Stimulated activated CD4-positive, alpha-beta T cell treated with anti-CD3 and anti-CD28 coated beads, TNF-alpha, amount 100 ng/mL, for 4 hours (primary cell): ENCODE data around the gene KCTD2.

Source experiments
- DNase-seq, 3 experiments: peaks; one replicate each; pipeline ENCODE4 v3.0.0-alpha.2; 2020; ENCODE audit warnings: low read depth in 3 of 3

Gene KCTD2

DNA sequence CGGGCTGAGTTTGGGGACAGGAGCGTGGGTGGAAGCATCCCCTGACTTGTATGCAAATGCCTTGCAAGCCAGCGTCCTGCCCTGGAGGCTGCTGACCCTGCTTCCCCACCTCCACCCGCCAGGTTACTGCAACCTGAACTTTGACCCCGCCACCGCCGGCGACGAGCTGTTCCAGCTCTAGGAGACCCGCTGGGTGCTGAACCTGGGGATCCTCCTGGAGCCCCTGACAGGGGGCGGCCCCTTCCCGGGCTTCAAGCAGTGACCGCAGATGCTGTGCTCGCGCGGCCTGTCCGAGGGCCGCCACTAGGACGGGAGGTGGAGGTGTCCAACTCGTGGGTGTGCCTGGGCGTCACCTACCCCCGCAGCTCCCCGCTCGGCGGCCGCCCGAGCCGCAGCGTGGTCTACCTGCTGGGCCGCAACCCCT, 30.1 kb downstream of the KCTD2 start:
- DNase-seq = no peak

DNA sequence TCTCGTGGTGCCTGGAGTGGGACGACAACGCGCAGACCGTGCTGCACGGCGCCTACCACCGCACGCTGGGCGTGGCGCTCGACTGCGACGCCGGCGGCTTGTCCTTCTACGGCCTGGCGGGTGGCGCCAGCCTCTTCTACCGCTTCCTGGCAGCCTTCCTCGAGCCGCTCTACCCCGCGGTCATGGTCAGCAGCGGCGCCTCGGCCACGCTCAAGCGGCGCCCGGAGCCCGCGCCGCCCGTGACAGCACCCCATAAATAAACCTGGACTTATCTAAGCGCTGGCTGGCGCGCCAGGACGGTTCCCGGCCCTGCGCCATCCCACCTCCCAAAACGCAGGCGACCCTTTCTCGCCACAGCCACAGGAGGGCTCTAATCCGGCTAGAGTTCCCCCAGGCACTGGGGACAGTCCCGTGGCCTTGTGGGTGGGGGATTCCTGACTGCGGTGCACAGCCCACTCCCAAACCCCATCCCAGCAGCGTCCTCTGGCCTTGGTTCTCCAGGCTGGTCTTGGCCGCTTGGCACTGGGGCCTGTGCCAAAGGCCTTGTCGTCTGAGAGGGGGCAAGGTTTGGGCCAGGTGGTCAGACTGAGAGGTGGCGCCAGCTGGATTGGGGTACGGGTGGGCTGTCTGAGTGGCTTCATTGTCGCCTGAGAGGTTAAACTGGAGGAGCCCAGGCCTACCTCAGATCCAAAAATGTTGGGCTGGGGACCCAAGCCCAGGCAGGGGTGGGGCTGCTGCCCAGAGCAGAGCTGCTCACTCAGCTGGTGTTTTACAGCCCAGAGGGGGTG, 30.7 kb downstream of the KCTD2 start:
- DNase-seq = peak in 1 of 3 experiments; percentile 29

DNA sequence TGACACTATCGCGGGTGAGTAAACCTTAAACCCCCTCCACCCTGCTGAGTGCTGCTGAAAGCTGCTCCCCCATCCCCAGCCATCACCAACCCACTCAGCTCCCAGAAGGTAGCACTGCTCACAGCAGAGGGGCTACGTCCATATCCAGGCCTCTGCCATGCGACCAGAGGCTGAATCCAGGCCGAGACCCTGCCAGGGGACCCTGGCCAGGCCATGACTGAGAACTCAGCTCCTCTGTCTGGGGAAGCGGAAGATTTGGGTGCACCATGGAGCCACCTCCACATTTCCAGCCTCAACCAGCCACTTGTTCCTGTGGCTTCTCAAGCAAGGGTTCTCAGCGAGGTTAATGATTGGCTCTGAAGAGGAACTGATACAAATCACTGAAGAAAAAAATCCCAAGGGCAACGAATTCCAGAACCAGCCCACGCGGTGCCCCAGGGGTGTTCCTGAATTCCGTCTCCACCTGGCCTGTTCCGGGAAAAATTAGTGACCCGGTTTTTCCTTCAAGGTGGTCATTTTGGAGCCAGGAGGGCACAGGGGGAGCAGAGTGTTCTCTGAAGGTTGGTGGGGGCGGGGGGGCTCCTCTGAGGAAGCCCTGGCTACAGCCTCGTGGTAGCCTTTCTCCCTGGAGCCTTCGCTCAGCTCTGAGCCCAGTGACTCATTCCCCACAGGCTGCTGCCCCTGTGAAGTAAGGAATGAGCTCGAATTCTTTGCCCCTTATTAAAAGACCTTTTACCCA, 31.4 kb downstream of the KCTD2 start:
- DNase-seq = no peak

DNA sequence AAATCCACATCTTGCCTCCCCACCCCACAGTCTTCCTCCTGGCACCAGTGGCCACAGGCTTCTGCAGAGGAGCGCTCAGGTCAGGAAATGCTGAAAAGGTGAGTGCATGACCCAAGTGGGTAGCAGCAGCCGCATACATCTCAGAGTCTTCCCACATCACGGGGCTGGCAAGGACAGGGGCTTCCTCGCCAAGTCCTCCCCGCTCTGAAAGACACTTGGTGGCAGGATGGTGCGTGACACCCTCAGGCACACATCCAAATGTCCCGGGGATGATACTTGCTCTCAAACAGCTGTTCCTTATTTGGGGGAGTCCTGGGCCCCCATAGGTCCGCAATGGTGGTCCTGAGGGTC, 32.0 kb downstream of the KCTD2 start:
- no peak for DNase-seq

DNA sequence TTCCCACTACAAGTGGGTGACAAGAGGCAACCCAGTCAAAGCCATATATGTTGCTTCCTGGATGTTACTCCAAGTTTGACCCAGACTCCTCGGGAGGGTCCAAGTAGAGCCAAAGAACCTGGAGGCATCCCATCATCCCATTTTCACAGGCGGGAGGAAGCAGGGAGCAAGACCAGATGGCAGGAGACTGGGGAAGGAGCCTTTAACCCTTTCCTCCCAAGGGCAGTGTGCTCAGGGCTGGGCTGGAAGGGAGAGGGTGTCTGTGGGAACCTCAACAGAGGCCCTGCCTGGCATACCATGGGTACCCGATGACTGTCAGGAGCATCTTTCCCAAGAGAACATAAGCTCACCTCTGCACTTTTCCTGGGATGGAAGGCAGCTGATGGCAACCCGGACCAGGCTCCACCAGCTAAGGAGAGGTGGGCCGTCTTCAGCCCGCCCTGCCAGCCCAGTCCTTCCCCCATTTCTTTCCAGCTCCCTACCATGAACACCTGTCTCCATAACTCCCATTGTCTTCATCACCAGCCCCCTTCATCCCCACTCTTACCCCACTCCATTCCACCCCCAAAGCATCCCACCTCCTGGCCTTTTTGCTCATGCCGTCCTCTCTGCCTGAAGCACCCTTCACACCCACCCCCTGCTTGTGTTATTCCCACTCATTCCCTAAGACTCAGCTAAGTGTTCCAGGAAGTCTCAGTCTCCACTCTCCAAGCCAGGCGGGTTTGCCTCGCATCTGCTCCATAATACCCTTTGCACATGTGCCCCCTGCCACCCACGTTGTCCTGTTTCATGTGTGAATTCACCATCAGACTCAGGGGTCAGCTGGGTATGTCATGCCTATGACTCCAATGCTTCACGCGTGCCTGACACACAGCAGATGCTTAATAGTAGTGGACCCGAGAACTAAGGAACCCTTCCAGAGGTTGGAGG, 34.9 kb downstream of the KCTD2 start:
- no peak for DNase-seq

DNA sequence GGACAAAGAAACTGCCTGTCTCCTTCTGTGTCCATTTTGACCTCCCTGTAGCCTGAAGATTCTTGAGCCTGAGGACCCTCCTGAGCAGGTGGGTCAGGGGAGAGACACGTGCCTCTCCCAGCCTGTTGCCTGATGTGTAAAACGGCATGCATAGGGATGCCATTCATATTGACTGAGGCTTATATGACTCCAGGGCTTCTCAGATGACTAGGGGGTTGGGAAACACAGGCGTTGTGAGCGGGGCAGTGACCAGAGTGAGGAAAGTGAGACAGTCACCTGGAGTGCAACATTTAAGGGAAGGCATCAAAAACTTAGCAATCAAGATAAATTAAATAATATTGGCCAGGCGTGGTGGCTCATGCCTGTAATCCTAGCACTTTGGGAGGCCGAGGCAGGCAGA, 35.7 kb downstream of the KCTD2 start:
- no peak for DNase-seq

DNA sequence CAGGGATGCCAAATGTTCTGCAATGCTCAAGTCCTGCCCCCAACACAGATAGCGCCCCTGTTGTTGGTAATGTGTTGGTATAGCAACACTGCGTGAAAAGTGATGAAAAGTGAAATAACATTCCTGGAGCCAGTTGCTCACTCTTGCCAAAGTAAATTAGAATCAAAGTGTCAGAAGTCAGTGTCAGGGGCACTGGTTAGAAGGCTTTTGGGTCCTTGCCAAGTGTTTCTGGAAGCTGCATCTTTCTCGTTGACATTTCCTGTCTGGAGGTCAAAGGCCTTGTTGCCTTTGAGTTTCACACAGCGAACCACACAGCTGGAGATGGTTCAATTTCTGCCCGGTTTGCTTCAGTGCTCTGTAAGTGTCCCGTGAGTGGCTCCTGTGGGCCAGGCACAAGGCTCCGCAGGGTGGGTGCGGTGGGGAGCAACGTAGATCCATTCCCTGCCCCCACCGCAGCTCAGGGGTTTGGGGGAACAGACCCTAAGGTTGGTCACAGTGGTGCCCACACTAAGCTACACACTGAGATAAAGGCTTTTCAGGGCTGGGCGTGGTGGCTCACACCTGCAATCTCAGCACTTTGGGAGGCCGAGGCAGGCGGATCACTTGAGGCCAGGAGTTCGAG, 37.1 kb downstream of the KCTD2 start:
- no peak for DNase-seq

DNA sequence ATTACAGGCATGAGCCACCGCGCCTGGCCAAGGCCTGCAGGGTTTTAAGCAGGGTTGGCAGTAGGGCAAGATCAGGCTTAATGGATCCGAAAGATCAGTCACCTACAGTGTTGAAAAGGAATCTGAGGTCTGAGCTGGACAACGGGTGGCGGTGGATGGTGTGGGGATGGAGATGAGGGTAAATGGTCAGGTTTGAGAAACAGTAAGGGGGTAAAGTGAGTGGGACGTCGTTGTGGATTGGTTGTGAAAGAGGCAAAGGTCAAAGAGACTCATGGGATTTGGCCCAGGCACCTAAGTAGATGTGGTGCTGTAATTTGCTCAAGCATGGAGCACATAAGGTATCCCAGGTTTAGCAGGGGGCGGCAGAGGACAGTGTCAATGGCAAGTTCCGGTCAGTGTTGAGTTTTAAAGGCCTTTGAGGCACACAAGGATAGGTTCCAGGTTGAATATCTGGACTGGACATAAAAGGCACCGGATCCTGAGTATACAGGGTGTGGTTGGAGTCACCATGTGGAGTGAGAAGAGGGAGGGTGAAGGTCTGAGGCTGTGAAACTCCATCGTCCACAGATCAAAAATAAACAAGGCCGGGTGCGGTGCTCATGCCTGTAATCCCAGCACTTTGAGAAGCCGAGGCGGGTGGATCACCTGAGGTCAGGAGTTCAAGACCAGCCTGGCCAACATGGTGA, 39.6 kb downstream of the KCTD2 start:
- DNase-seq = no peak

DNA sequence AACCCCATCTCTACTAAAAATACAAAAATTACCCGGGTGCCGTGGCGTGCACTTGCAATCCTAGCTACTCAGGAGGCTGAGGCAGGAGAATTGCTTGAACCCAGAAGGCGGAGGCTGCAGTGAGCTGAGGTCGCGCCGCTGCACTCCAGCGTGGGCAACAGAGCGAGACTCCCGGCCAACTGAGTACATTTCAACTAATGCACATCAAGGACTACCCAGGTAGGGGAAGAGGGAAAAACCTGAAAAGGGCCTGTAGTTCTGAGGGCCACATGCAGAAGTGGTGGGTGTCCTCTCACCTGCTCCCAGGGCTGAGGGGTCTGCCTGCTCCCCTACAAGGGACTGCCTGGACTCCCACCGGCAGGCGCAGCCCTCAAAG, 40.1 kb downstream of the KCTD2 start:
- DNase-seq = no peak

DNA sequence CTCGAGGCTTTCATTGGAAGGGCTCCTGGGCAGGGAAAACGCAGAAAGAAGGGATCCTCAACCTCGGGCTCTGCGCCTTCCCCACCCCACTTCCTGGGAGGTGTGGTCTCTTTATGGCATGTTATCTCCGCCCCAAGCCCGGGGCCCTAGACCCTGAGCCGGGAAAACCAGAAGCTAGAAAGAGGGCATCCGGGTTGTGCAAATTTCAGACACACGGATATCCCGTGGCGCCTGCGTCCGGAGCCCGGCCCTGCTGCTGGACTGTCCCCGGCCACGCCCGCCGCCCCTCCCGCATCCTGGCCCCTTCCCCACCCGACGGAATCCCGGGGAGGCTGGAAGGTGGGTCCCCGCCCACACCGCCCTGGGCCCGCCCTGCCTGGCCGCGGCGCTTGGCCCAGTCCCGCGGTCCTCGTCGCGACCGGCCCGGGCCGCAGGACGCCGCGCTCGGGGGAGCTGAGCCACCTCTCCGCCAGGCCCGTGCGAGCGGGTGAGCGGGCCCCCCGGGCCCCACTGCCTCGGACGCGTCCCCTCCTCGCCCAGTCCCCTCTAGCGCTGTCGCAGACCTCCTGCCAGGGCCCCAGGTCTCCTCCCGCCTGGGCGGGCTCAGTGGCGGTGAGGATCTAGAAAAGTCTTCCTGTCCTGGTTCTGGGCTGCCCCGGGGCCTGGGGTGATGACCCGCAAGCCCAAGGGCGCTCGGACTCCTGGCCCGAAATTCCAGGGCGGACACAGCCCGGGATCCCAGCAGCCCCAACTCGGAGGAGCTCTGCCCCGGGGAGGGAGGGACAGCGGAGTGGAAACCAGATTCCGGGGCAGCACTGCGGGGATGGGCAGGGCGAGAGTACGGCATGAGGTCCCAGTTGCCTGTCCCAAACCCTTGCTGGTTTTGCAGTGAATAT, 40.8 kb downstream of the KCTD2 start, which contains the start of gene SLC16A5:
TSS of gene SLC16A5 (plus strand) at position 397 of the 896 bp plus-strand sequence. CDS start 5,683 bp downstream, outside the sequence.
- no peak for DNase-seq

DNA sequence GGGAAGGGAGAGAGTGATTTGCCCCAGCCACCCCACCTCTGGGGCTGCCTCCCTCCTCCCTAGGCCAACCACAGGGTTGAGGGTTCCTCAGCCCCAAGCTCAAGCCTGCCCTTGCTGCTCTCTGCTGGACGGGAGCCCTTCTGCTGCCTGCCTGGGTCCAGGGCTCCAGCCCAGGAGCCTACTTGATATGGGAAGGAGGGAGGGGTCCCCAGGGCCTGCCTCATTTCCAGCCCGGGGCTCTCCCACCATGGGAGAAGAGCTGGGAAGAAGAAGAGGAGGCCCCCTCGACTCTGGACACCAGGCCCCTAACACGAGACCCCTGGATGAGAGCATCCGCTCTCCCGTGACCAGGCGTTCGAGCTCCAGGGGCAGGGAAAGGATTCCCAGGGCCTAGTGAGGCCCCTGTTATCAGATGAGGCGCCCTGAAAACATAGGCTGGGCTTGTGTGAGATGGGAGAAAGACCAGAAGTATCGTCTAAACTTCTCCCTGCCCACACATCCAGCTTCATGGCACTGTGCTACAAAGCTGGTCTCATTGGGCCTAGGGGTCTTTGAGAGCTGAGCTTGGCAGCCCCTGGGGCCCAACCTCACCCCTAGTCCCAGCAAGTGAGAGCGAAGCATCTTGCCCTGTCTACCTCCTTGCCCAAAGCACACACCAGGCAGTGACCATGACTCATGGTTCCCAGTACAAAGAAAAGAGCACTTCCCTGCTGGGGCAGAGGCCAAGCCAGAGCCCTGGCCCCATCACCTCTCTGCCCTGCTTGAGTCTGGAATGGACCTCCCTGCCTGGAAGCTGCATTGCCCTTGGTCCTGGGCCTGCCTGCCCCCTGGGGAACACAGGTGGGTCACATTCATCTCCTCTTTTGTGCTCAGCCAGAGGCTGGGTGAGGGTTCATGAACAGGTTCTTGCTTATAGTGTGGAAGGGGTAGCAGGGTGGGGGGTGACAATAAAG, 41.7 kb downstream of the KCTD2 start:
- DNase-seq = no peak

DNA sequence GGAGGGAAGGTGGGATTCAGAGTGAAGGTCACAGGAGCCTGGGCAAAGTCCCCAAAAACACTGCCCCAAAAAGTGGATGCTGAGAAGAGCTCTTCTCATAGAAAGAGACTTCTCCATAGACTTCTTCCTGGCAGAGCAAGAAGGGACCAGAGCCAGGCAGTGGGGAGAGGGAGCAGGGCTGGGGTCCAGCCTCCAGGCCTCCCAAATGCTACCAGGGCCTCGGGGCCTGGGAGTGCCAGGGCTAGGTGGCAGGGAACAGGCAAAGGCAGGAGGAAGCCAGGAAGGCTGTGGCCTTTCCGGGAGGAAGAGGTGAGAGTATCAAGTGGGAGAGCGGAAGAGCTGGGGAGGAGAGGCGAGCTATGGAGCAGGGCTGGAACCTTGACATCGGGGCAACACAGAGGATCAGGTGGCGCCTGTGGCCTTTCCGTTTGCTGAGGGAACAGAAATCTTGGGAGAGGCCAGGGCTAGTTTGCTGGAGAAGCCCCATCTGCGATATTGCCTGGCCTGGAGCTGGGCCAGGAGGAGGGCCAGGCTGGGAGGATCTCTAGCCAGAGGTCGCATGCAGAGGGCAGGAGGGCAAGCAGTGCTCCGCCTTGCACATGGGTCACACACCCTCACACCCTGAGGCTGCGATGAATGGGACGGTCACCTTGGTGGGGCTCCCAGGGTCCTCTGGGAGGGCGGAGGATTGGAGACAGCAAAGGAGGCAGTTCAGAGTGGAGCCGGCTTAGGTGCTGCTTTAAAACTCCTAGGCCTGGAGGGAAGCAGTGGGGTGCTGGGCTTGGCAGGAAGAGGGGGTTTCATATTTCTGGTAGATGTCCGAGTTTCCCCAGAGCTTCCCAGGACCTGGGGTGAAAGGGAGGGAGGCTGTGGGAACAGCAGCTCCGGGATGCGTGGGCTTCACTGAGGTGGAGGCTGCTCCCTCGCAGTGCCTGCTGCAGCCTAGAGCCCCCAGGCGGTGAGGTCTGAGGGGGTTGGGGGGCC, 44.1 kb downstream of the KCTD2 start:
- DNase-seq = no peak

DNA sequence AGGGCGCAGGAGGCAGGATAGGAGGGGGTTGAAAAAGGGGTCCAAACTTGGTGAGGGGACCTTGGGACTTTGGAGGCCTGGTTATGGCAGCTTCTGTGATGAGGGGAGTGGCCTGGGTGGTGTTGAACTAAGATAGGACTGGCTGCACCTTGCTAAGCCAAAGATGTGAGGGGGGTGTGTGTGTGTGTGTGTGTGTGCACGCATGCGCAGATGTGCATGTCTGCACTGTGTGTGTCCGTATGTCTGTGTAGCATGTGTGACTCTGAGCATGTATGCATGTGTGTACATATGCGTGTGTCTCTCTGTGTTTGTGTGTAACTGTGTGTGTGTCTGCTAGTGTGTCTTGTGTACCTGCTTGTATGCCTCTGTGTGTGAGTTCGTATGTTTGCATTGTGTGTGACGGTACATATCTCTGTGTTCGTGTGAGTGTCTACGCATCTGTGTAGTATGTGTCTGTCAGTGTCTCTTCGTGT, 44.9 kb downstream of the KCTD2 start:
- DNase-seq = no peak

DNA sequence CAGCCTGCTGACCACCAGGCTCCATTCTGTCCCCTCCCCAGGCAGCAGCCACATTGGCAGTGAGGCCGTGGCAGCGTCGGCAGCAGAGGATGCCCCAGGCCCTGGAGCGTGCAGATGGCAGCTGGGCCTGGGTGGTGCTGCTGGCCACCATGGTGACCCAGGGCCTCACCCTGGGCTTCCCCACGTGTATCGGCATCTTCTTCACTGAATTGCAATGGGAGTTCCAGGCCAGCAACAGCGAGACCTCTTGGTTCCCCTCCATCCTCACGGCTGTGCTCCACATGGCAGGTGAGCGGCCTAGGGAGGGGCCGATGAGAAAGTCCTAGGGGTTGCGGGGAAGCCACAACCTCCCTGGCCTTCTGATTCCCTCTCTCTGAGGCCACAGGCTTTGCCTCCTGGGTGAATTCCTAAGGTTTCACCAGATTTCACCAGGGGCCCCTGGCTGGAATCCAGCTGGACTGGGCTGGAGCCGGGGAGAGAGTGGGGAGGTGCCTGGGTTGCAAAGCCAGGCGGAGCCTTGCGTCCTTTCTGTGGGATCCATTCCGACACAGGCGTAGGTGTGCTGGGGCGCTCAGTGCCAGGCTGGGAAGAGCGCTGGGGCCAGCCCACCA, 46.6 kb downstream of the KCTD2 start:
- DNase-seq = no peak

DNA sequence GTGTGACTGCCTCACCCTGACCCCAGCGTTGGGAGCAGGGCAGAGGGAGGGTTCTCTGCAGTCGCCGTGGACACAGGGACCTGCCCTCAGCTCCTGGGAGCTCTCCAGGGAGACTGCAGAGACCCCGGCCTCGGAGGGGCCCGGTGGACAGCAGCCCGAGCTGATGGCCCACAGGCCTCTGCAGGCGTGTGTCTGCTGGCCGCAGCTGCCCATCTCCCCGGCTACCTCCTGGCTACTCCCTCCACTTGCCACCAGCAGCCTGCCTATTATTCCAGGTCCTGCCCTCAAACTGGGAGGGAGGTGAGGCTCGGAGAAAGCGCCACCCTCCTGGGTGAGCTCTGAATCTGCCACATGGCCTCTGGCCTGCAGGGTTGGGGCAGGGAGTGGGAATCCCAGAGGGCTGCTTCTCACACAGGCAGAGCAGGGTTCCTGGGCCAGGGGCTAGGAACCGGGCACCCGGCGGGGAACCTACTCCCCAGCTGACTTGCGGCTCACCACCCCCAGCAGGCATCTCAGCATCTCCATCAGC, 47.9 kb downstream of the KCTD2 start:
- no peak for DNase-seq

DNA sequence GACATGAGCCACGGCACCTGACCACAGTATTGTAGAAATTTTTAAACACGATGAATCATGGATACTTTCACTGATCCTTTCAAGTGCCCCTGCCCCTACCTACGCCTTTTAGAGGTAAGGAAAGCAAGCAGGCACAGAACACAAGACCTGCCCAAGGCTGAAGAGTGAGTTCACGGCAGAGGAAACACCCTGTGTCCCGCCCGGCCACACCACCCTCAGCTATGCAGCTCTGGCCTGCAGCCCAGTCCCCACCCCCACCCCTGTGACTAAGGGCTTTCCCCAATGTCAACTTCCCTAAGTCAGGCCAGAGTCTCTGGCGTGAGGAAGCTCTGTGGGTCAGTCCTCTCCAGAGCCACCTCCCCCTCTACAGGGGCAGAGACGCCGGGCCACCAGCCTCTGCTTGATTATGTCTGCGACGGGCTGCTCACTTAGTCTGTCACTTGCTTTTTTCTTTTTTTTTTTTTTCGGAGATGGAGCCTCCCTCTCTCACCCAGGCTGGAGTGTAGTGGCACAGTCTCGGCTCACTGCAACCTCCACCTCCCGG, 49.1 kb downstream of the KCTD2 start:
- no peak for DNase-seq

DNA sequence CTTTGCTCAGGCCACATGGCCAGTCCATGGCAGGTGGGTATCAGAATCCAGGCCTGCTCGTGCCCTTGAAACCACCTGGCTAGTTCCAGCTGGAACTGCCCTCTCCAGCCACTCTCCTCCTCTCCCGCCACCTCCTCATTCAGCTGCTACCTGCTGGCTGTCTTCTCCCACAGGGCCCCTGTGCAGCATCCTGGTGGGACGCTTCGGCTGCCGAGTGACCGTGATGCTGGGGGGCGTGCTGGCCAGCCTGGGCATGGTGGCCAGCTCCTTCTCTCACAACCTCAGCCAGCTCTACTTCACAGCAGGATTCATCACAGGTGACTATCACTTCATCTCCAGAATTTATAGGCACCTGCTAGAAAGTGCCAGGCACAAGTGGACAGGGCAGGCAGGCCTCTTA, 50.8 kb downstream of the KCTD2 start:
- DNase-seq = no peak
